HG03159 (cell line): ENCODE data around the gene DIAPH2.

Source experiments
- ATAC-seq: cut with Tn5 transposase; IDR thresholded peaks from one replicate; pipeline ENCODE4 v1.9.1; 2021; ENCODE audit warnings: mild to moderate bottlenecking, moderate library complexity; ENCODE audit not compliant: unreplicated experiment

Gene DIAPH2

GRCh38 chrX:96919672-96920071 lies 235.0 kb downstream of the DIAPH2 start:
- ATAC-seq = no peak

- ATAC-seq = no peak
These were observed 239.9 kb downstream of the DIAPH2 start for GRCh38 chrX:96924581-96924980.

- ATAC-seq = no peak
These were observed 244.4 kb downstream of the DIAPH2 start for GRCh38 chrX:96929036-96929435.

- ATAC-seq = no peak
These were observed 273.1 kb downstream of the DIAPH2 start for GRCh38 chrX:96957718-96958117.

- no peak for ATAC-seq
These were observed 287.2 kb downstream of the DIAPH2 start for GRCh38 chrX:96971812-96972211.

GRCh38 chrX:96978906-96979305 lies 294.3 kb downstream of the DIAPH2 start:
- ATAC-seq = no peak

GRCh38 chrX:96979766-96980165 lies 295.1 kb downstream of the DIAPH2 start:
- ATAC-seq = no peak

- no peak for ATAC-seq
These were observed 297.5 kb downstream of the DIAPH2 start for GRCh38 chrX:96982161-96982560.

- ATAC-seq = no peak
These were observed 299.9 kb downstream of the DIAPH2 start for GRCh38 chrX:96984538-96984937.

- ATAC-seq = no peak
These were observed 300.4 kb downstream of the DIAPH2 start for GRCh38 chrX:96985046-96985445.

GRCh38 chrX:96987228-96987627 lies 302.6 kb downstream of the DIAPH2 start:
- no peak for ATAC-seq

- ATAC-seq = no peak
These were observed 305.4 kb downstream of the DIAPH2 start for GRCh38 chrX:96989830-96990571.

- ATAC-seq = no peak
These were observed 309.5 kb downstream of the DIAPH2 start for GRCh38 chrX:96994093-96994492.

GRCh38 chrX:96997196-96997595 lies 312.6 kb downstream of the DIAPH2 start:
- ATAC-seq = no peak

- ATAC-seq = no peak
These were observed 316.2 kb downstream of the DIAPH2 start for GRCh38 chrX:97000682-97001368.

GRCh38 chrX:97006167-97006566 lies 321.5 kb downstream of the DIAPH2 start:
- ATAC-seq = no peak

GRCh38 chrX:97009391-97009790 lies 324.7 kb downstream of the DIAPH2 start:
- ATAC-seq = no peak

GRCh38 chrX:97011540-97011939 lies 326.9 kb downstream of the DIAPH2 start:
- no peak for ATAC-seq

GRCh38 chrX:97016106-97016505 lies 331.5 kb downstream of the DIAPH2 start:
- no peak for ATAC-seq

- ATAC-seq = no peak
These were observed 337.0 kb downstream of the DIAPH2 start for GRCh38 chrX:97021680-97022079.

- ATAC-seq = no peak
These were observed 341.8 kb downstream of the DIAPH2 start for GRCh38 chrX:97026406-97026805.

- no peak for ATAC-seq
These were observed 342.8 kb downstream of the DIAPH2 start for GRCh38 chrX:97027384-97027922.
